H9 (cell line): ENCODE measurements around the gene KLK15. TPM values are rescaled to one million over a fixed set of nuclear protein-coding genes. Genes with fewer than 3 reads are reported as not detected.

Source experiments
- DNase-seq: peaks from one replicate; pipeline ENCODE4 v3.0.0-alpha.2; 2017
- H2AFZ ChIP-seq: one replicate; pipeline ENCODE4 v1.6.1; 2013; ENCODE audit warnings: mild to moderate bottlenecking, low read length, control low read depth, moderate library complexity
- H2AK5ac ChIP-seq: 2 replicates; pipeline ENCODE4 v1.6.1; 2013; ENCODE audit warnings: low read length, control low read depth, mixed read lengths; ENCODE audit not compliant: insufficient read length
- H2BK120ac ChIP-seq: one replicate; pipeline ENCODE4 v1.6.1; 2013; ENCODE audit warnings: low read depth, mild to moderate bottlenecking, low read length, control low read depth, inconsistent platforms; ENCODE audit not compliant: poor library complexity, severe bottlenecking
- H2BK12ac ChIP-seq: 2 replicates; pipeline ENCODE4 v1.6.1; 2013; ENCODE audit warnings: low read length, control low read depth, mixed read lengths, low read depth; ENCODE audit not compliant: insufficient read length
- H2BK15ac ChIP-seq: 2 replicates; pipeline ENCODE4 v1.6.1; 2013; ENCODE audit warnings: low read depth, low read length, control low read depth
- H2BK20ac ChIP-seq: one replicate; pipeline ENCODE4 v1.6.1; 2013; ENCODE audit warnings: low read depth, mild to moderate bottlenecking, low read length, control low read depth, inconsistent platforms; ENCODE audit not compliant: poor library complexity, severe bottlenecking
- H2BK5ac ChIP-seq: 2 replicates; pipeline ENCODE4 v1.6.1; 2013; ENCODE audit warnings: low read length, control low read depth, mixed read lengths; ENCODE audit not compliant: insufficient read length
- H3K14ac ChIP-seq: 2 replicates; pipeline ENCODE4 v1.6.1; 2013; ENCODE audit warnings: low read length, control low read depth; ENCODE audit not compliant: insufficient read depth
- H3K18ac ChIP-seq: 2 replicates; pipeline ENCODE4 v1.6.1; 2013; ENCODE audit warnings: low read depth, mild to moderate bottlenecking, mixed read lengths, low read length, control low read depth; ENCODE audit not compliant: insufficient read length
- H3K23ac ChIP-seq: 2 replicates; pipeline ENCODE4 v1.6.1; 2013; ENCODE audit warnings: low read length, control low read depth, mixed read lengths, low read depth; ENCODE audit not compliant: insufficient read length
- H3K23me2 ChIP-seq: 2 replicates; pipeline ENCODE4 v1.6.1; 2013; ENCODE audit warnings: low read depth, mild to moderate bottlenecking, mixed read lengths, low read length, control low read depth; ENCODE audit not compliant: insufficient read length, poor library complexity, severe bottlenecking
- H3K27ac ChIP-seq: 2 replicates; pipeline ENCODE4 v1.5.1; 2013; ENCODE audit warnings: low read length, control low read depth, mixed read lengths, low read depth; ENCODE audit not compliant: insufficient read length
- H3K27me3 ChIP-seq: 2 replicates; pipeline ENCODE4 v1.6.1; 2013; ENCODE audit warnings: low read length, control low read depth, inconsistent platforms; ENCODE audit not compliant: insufficient read depth
- H3K4ac ChIP-seq: 2 replicates; pipeline ENCODE4 v1.6.1; 2013; ENCODE audit warnings: low read depth, mild to moderate bottlenecking, control low read depth, inconsistent platforms, low read length, moderate library complexity
- H3K4me1 ChIP-seq: 2 replicates; pipeline ENCODE4 v1.6.1; 2013; ENCODE audit warnings: low read length, control low read depth, inconsistent platforms; ENCODE audit not compliant: insufficient read depth
- H3K4me2 ChIP-seq: 2 replicates; pipeline ENCODE4 v1.6.1; 2013; ENCODE audit warnings: low read length, control low read depth, mixed read lengths; ENCODE audit not compliant: insufficient read length, insufficient read depth
- H3K56ac ChIP-seq: 2 replicates; pipeline ENCODE4 v1.6.1; 2013; ENCODE audit warnings: low read depth, mild to moderate bottlenecking, mixed read lengths, low read length, control low read depth; ENCODE audit not compliant: insufficient read length
- H3K79me1 ChIP-seq: 2 replicates; pipeline ENCODE4 v1.6.1; 2013; ENCODE audit warnings: low read depth, mild to moderate bottlenecking, moderate library complexity, low read length, control low read depth, inconsistent platforms; ENCODE audit not compliant: insufficient read depth, poor library complexity, severe bottlenecking
- H3K79me2 ChIP-seq: 2 replicates; pipeline ENCODE4 v1.6.1; 2013; ENCODE audit warnings: low read length, control low read depth, inconsistent platforms; ENCODE audit not compliant: insufficient read depth
- H3K9ac ChIP-seq: 2 replicates; pipeline ENCODE4 v1.6.1; 2013; ENCODE audit warnings: low read length, control low read depth, mixed read lengths; ENCODE audit not compliant: insufficient read length; ENCODE audit errors: extremely low read depth
- H3K9me3 ChIP-seq: one replicate; pipeline ENCODE4 v1.6.1; 2013; ENCODE audit warnings: low read depth, low read length, inconsistent platforms; ENCODE audit not compliant: control insufficient read depth
- H3T11ph ChIP-seq: one replicate; pipeline ENCODE4 v1.6.1; 2013; ENCODE audit warnings: mild to moderate bottlenecking, low read length, control low read depth, inconsistent platforms
- H4K20me1 ChIP-seq: one replicate; pipeline ENCODE4 v1.6.1; 2013; ENCODE audit not compliant: control insufficient read depth, insufficient read length, insufficient read depth
- H4K5ac ChIP-seq: 2 replicates; pipeline ENCODE4 v1.6.1; 2013; ENCODE audit warnings: low read depth, mild to moderate bottlenecking, mixed read lengths, low read length, control low read depth; ENCODE audit not compliant: insufficient read length
- H4K8ac ChIP-seq: replicated peaks from 2 replicates; pipeline ENCODE4 v1.6.1; 2013; ENCODE audit warnings: low read length, control low read depth, mixed read lengths, low read depth; ENCODE audit not compliant: insufficient read length
- H4K91ac ChIP-seq: 2 replicates; pipeline ENCODE4 v1.6.1; 2013; ENCODE audit warnings: low read depth, mild to moderate bottlenecking, moderate library complexity, mixed read lengths, low read length, control low read depth; ENCODE audit not compliant: insufficient read length
- H3K27ac Mint-ChIP-seq, 3 experiments: 2 replicates in 2 of 3; 3 replicates in 1 of 3; pipeline ENCODE4 v1.8.0; 2020 to 2021; ENCODE audit warnings: mixed read lengths in 3 of 3, mild to moderate bottlenecking in 1 of 3, moderate library complexity in 1 of 3
- H3K27me3 Mint-ChIP-seq: 2 replicates; pipeline ENCODE4 v1.8.0; 2021; ENCODE audit warnings: low read depth, mild to moderate bottlenecking, moderate library complexity, mixed read lengths
- H3K36me3 Mint-ChIP-seq, 3 experiments: 2 replicates in 2 of 3; 3 replicates in 1 of 3; pipeline ENCODE4 v1.8.0; 2020 to 2021; ENCODE audit warnings: low read depth in 3 of 3, mixed read lengths in 3 of 3; ENCODE audit not compliant: insufficient read depth in 1 of 3
- H3K4me1 Mint-ChIP-seq, 2 experiments: 2 replicates each; pipeline ENCODE4 v1.8.0; 2020; ENCODE audit warnings: mixed read lengths in 2 of 2
- H3K4me3 Mint-ChIP-seq, 2 experiments: 2 replicates in 1 of 2; 3 replicates in 1 of 2; pipeline ENCODE4 v1.8.0; 2020 to 2021; ENCODE audit warnings: mild to moderate bottlenecking in 2 of 2, mixed read lengths in 2 of 2, moderate library complexity in 1 of 2
- H3K9me3 Mint-ChIP-seq, 2 experiments: 2 replicates in 1 of 2; 3 replicates in 1 of 2; pipeline ENCODE4 v1.8.0; 2020; ENCODE audit warnings: mild to moderate bottlenecking in 2 of 2, mixed read lengths in 2 of 2, moderate library complexity in 1 of 2
- WGBS: extraction: QIAGEN DNeasy Blood & Tissue Kit; methylation state at CpG from one replicate; pipeline ENCODE4 v1.1.7; 2013; ENCODE audit warnings: missing lambda C conversion rate, low lambda C conversion rate, mixed read lengths; ENCODE audit not compliant: insufficient read length; ENCODE audit errors: extremely low coverage; 5-methylcytosine and 5-hydroxymethylcytosine counted together
- total RNA-seq: library from RNA; stranded (reverse); gene quantifications from 2 replicates; pipeline ENCODE4 v1.2.1, GENCODE V29; 2021
- TF ChIP-seq, protein P1 (sequence below): fragments of 200-600 bp; sonication (generic); conservative IDR thresholded peaks from 3 replicates; pipeline ENCODE4 v1.8.0; 2021; ENCODE audit warnings: antibody characterized with exemption, mild to moderate bottlenecking

Gene KLK15
- total RNA-seq, 1 experiment from 2014 or later = not detected

DNA sequence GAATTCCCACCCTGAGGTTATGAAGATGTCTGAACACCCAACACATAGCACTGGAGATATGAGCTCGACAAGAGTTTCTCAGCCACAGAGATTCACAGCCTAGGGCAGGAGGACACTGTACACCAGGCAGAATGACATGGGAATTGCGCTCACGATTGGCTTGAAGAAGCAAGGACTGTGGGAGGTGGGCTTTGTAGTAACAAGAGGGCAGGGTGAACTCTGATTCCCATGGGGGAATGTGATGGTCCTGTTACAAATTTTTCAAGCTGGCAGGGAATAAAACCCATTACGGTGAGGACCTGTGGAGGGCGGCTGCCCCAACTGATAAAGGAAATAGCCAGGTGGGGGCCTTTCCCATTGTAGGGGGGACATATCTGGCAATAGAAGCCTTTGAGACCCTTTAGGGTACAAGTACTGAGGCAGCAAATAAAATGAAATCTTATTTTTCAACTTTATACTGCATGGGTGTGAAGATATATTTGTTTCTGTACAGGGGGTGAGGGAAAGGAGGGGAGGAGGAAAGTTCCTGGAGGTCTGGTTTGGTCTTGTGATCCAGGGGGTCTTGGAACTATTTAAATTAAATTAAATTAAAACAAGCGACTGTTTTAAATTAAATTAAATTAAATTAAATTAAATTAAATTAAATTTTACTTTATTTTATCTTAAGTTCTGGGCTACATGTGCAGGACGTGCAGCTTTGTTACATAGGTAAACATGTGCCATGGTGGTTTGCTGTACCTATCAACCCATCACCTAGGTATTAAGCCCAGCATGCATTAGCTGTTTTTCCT is 28.3 kb upstream of the KLK15 start:
- Mint-ChIP-seq H3K9me3 (peaks cover 3 to 4% of the 10 kb centered on the region in 2 experiments; a peak in 2 of 5 replicates), H3K4me3 (no peak overlapping the region), H3K27ac (no peak overlapping the region; a peak in 1 of 7 replicates), H3K27me3 (peaks cover 72% of the 10 kb centered on the region), H3K36me3 (no peaks in the 10 kb centered on the region; a peak in 1 of 7 replicates), H3K4me1 (peaks cover 12 to 21% of the 10 kb centered on the region in 2 experiments)
- Histone ChIP-seq H2BK20ac (no peak overlapping the region), H2BK120ac (no peak overlapping the region), H3K18ac (no peak overlapping the region), H4K20me1 (no peaks in the 10 kb centered on the region), H3K9ac (no peak overlapping the region), H3K4ac (no peak overlapping the region), H2AFZ (no peak overlapping the region), H3K23ac (no peak overlapping the region), H2AK5ac (no peak overlapping the region), H3K79me2 (no peaks in the 10 kb centered on the region), H4K91ac (no peak overlapping the region), H2BK15ac (no peak overlapping the region), H3K4me1 (peaks cover 8% of the 10 kb centered on the region; the same call in 1 of the 2 replicates), H3K56ac (no peak overlapping the region), H4K8ac (no peak overlapping the region), H3K79me1 (no peaks in the 10 kb centered on the region), H3K23me2 (no peaks in the 10 kb centered on the region), H3K9me3 (no peaks in the 10 kb centered on the region), H3K14ac (no peak overlapping the region), H4K5ac (no peak overlapping the region), H3K27ac (no peak overlapping the region), H2BK12ac (no peak overlapping the region), H3T11ph (no peak overlapping the region), H2BK5ac (no peak overlapping the region), H3K27me3 (no peaks in the 10 kb centered on the region), H3K4me2 (no peak overlapping the region)
- TF ChIP-seq, protein P1, sequence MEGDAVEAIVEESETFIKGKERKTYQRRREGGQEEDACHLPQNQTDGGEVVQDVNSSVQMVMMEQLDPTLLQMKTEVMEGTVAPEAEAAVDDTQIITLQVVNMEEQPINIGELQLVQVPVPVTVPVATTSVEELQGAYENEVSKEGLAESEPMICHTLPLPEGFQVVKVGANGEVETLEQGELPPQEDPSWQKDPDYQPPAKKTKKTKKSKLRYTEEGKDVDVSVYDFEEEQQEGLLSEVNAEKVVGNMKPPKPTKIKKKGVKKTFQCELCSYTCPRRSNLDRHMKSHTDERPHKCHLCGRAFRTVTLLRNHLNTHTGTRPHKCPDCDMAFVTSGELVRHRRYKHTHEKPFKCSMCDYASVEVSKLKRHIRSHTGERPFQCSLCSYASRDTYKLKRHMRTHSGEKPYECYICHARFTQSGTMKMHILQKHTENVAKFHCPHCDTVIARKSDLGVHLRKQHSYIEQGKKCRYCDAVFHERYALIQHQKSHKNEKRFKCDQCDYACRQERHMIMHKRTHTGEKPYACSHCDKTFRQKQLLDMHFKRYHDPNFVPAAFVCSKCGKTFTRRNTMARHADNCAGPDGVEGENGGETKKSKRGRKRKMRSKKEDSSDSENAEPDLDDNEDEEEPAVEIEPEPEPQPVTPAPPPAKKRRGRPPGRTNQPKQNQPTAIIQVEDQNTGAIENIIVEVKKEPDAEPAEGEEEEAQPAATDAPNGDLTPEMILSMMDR = no peak
- no CpG with 5 or more reads among the region's 7 CpGs for WGBS
- no peak for DNase-seq
